ENCODE data around the gene OBP2A. TPM values are rescaled to one million over a fixed set of nuclear protein-coding genes. Genes with fewer than 3 reads are reported as not detected.

The OBP2A gene
- total and polyA plus RNA-seq, 2 donors = not detected

DNA sequence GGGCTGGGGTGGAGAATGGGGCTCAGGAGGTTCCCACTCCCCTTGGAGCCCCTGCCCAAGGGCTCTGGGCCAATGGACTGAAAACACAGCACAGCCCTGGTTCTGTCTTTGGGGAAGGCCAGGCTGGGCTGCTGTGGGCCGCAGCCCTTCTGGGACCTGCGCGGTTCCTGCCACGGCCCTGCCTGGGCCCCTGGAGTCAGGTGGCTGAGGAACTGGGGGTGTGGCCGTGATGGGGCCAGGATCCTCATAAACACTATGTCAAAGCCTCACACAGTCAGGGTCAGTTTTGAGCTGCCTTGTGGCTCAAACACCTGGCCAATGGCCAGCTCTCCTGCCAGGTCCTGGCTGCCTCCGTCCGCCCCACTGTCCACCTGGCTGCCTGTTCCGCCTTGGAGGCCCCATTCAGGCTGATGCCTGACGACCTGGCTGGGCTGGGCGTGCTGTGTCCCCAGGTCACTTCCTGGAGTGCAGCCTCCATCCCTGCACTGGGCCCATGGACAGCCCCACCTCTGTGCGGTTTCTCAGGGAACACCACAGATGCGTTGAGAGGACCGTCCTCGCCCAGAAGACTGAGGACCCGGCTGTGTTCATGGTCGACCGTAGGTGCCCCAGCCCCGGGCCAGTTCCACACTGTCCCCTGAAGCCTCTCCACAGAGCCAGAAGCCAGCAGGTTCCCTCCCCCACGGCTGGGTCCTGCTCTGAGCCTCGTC, 43.1 kb downstream of the OBP2A start:
- no peaks in the 10 kb centered on the region for H3K4me1 ChIP-seq (ENCODE audit: insufficient read depth)
- no peak overlapping the region for H3K27ac ChIP-seq (ENCODE audit: low read depth)
- 82% methylated on average over 20 of the region's 20 CpGs for WGBS
- DNase-seq (ENCODE audit: extremely low spot score) = no peak
- no peaks in the 10 kb centered on the region for H3K36me3 ChIP-seq (ENCODE audit: insufficient read depth)
- no peak overlapping the region for H3K4me3 ChIP-seq (ENCODE audit: low read depth, low read length)

- WGBS = 69% methylated on average over 15 of the region's 15 CpGs
- H3K4me3 ChIP-seq (ENCODE audit: low read depth, low read length) = no peak overlapping the region
- no peaks in the 10 kb centered on the region for H3K36me3 ChIP-seq (ENCODE audit: insufficient read depth)
- H3K27ac ChIP-seq (ENCODE audit: low read depth) = no peak overlapping the region
- no peaks in the 10 kb centered on the region for H3K4me1 ChIP-seq (ENCODE audit: insufficient read depth)
- no peak for DNase-seq (ENCODE audit: extremely low spot score)
Measured at GRCh38 chr9:135589596-135590485, 43.9 kb downstream of the OBP2A start.

GRCh38 chr9:135590486-135591079, 44.7 kb downstream of the OBP2A start:
- H3K4me1 ChIP-seq (ENCODE audit: insufficient read depth) = no peaks in the 10 kb centered on the region
- DNase-seq (ENCODE audit: extremely low spot score) = no peak

DNA sequence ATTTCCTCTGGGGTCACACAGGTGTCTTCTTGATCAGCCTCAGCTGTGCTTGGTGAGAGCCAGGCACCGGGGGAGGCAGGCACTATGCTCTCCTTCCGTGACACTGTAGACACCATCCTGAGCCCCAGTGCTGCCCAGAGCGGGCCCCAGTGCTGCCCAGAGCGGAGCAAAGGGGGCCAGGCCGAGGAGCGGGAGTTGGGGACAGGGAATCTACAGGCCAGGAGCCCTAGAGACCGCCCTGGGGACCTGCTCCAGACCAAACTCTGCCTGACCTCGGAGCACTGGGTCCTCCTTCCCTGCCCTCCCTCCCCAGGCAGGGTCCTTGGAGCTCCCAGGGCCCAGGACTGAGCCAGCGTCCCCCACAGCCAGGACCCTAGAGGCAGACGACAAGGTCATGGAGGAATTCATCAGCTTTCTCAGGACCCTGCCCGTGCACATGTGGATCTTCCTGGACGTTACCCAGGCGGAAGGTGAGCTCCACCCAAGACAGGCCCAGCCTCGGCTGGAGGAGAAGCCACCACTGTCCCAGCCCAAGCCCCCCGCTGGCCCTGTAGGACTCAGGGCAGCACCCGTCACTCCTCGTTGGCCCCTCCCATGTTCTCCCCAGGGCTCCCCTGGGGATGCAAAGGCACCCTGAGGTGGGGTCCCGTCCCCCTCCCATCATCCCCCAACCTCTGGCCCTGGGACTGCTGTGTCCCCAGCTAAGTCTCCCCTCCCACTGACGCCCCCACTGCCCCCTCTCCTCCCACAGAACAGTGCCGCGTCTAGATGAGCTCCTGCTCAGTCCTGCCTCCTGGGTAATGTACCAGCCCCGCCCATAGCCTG, 45.8 kb downstream of the OBP2A start:
- H3K36me3 ChIP-seq (ENCODE audit: insufficient read depth) = no peaks in the 10 kb centered on the region
- H3K4me3 ChIP-seq (ENCODE audit: low read depth, low read length) = no peak overlapping the region
- no peak overlapping the region for H3K27ac ChIP-seq (ENCODE audit: low read depth)
- WGBS = 74% methylated on average over 22 of the region's 22 CpGs
- DNase-seq (ENCODE audit: extremely low spot score) = no peak
- no peaks in the 10 kb centered on the region for H3K4me1 ChIP-seq (ENCODE audit: insufficient read depth)

More at GRCh38 chr9:135590486-135591079, 44.7 kb downstream of the OBP2A start:
- Histone ChIP-seq H3K4me3 (ENCODE audit: low read depth, low read length) (no peak overlapping the region), H3K27ac (ENCODE audit: low read depth) (no peak overlapping the region), H3K36me3 (ENCODE audit: insufficient read depth) (no peaks in the 10 kb centered on the region)
- 79% methylated on average over 25 of the region's 25 CpGs for WGBS

GRCh38 chr9:135592331-135592590, 46.3 kb downstream of the OBP2A start:
- DNase-seq (ENCODE audit: extremely low spot score) = no peak
- 61% methylated on average over 5 of the region's 5 CpGs for WGBS
- H3K4me1 ChIP-seq (ENCODE audit: insufficient read depth) = no peaks in the 10 kb centered on the region
- no peaks in the 10 kb centered on the region for H3K36me3 ChIP-seq (ENCODE audit: insufficient read depth)
- no peak overlapping the region for H3K4me3 ChIP-seq (ENCODE audit: low read depth, low read length)
- no peak overlapping the region for H3K27ac ChIP-seq (ENCODE audit: low read depth)

- no peak overlapping the region for H3K4me3 ChIP-seq (ENCODE audit: low read depth, low read length)
- 74% methylated on average over 13 of the region's 13 CpGs for WGBS
- DNase-seq (ENCODE audit: extremely low spot score) = no peak
- no peaks in the 10 kb centered on the region for H3K4me1 ChIP-seq (ENCODE audit: insufficient read depth)
- H3K27ac ChIP-seq (ENCODE audit: low read depth) = no peak overlapping the region
- no peaks in the 10 kb centered on the region for H3K36me3 ChIP-seq (ENCODE audit: insufficient read depth)
Measured at GRCh38 chr9:135592625-135593024, 46.7 kb downstream of the OBP2A start.

DNA sequence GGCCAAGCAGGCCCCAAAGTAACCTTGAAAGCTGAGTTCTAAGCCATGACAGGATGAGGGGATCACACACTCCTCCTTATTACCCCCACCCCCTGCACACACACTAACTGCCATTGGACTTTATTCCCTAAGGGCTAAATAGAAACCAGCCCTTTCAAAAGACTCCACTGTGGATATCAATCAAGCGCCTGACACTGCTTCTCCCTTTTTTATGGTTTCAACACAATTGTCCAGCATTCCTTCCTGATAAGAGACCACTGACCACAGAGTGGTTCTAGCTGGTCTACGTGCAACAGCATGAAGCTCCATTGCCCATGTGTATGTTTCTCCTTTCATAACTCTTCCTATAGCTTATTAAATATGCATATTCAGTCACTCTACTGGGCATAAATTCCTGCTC, 50.3 kb downstream of the OBP2A start:
- Histone ChIP-seq H3K4me3 (ENCODE audit: low read depth, low read length) (no peak overlapping the region), H3K36me3 (ENCODE audit: insufficient read depth) (no peaks in the 10 kb centered on the region), H3K27ac (ENCODE audit: low read depth) (no peak overlapping the region), H3K4me1 (ENCODE audit: insufficient read depth) (no peaks in the 10 kb centered on the region)
- DNase-seq (ENCODE audit: extremely low spot score) = no peak
- WGBS = 74% methylated on average over 2 of the region's 2 CpGs

Other genes with a start within 250 kb of the OBP2A start
- gene PPP1R26, start 66.3 kb upstream of the OBP2A start, total RNA-seq = 8.9 TPM
- 14.1 TPM for gene PPP1R26, start 66.3 kb upstream of the OBP2A start, polyA plus RNA-seq
- gene MRPS2, start 45.4 kb upstream of the OBP2A start, total RNA-seq = 8.6 TPM
- gene MRPS2, start 45.4 kb upstream of the OBP2A start, polyA plus RNA-seq = 56.7 TPM
- not detected for gene LCN1, start 24.7 kb upstream of the OBP2A start, total RNA-seq
- not detected for gene LCN1, start 24.7 kb upstream of the OBP2A start, polyA plus RNA-seq
- not detected for gene PAEP, start 15.6 kb downstream of the OBP2A start, total RNA-seq
- gene PAEP, start 15.6 kb downstream of the OBP2A start, polyA plus RNA-seq = not detected
- not detected for gene GLT6D1, start 93.4 kb downstream of the OBP2A start, total RNA-seq
- gene GLT6D1, start 93.4 kb downstream of the OBP2A start, polyA plus RNA-seq = not detected
- gene LCN9, start 117.2 kb downstream of the OBP2A start, total RNA-seq = not detected
- not detected for gene LCN9, start 117.2 kb downstream of the OBP2A start, polyA plus RNA-seq
- not detected for gene SOHLH1, start 153.4 kb downstream of the OBP2A start, total RNA-seq
- not detected for gene SOHLH1, start 153.4 kb downstream of the OBP2A start, polyA plus RNA-seq
- 0.58 TPM for gene KCNT1, start 156.1 kb downstream of the OBP2A start, total RNA-seq
- 0.37 TPM for gene KCNT1, start 156.1 kb downstream of the OBP2A start, polyA plus RNA-seq